Head of caudate nucleus (tissue), 42 donors: ENCODE measurements around the gene ITSN1.
"Not testable (repeated sequence)": the region's sequence is repeated elsewhere in the genome, so short reads cannot be mapped to it uniquely, and the experiment has no call there.

ENCODE experiments used
- DNase-seq, 42 donors: peaks; one replicate each; pipeline versions ENCODE4 v3.0.0 to v3.0.0-alpha.2; 2020 to 2021; ENCODE audit warnings: mixed read lengths in 7 of 42
- intact Hi-C: fragments of 100-400 bp; cut with DNase I; formaldehyde crosslinking; loops from one replicate; pipeline ENCODE4 v1.15.0; 2022

Gene ITSN1

GRCh38 chr21:33861125-33861524 is 218.8 kb downstream of the ITSN1 start:
- intact Hi-C loops = no loop called here
- DNase-seq = no peak

DNA sequence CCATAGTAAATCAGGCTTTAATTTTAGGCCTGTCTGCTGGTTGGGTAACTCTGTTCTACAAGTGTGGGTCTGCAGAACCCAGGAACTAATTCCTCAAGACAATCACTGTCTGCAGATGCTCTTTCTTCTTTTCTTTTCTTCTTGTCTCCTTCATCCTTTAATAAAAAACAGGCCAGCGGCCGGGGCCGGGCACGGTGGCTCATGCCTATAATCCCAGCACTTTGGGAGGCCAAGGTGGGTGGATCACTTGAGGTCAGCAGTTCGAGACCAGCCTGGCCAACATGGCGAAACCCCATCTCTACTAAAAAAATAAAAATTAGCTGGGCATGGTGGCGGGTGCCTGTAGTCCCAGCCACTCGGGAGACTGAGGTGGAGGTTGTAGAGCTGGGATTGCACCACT is 220.9 kb downstream of the ITSN1 start:
- DNase-seq, intact Hi-C loops: not testable (repeated sequence)

GRCh38 chr21:33864150-33864549 is 221.8 kb downstream of the ITSN1 start:
- no peak for DNase-seq
- intact Hi-C loops = no loop called here

DNA sequence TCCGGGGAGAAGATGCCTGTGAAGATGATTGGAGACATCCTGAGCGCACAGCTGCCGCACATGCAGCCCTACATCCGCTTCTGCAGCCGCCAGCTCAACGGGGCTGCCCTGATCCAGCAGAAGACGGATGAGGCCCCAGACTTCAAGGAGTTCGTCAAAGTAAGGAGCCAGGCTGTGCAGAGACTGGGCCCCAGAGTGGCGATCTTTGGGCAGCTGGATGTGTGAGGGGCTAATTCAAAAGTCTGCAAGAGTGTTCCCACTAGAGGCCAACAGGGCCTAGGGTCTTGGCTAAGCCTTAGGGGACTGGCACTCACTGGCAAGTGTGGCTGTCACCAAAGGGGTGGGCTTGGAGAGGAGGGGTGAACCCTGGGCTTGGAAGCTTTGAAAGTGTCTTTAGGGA is 222.9 kb downstream of the ITSN1 start:
- DNase-seq = no peak
- intact Hi-C loops = no loop called here

DNA sequence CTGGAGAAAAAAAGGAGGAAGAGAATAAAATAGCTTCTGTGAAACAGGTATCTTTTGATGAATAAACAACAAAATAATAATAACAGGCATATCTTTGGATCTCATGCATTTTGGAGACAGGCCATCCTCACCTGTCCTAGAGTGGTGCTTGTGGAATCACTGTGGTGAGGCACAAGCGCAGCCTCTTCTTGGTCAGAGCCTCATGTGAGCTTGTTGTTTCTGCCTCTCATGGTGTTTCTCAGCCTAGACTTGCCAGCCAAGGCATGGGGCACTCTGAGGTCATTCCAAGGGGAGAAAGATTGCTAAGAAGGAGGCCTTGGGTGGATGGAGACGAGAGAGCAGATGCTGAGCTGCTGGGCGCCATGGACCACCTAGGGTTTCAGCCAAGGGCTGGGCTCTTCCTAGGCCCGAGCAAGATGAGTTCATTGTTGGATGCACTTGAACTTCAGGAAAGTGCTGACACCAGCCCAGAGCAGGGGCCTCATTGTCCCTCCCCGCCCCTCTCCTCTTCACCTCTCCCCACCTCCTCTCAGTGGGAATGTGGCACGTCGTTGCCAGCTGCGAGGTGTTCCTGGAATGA is 223.8 kb downstream of the ITSN1 start:
- no peak for DNase-seq
- intact Hi-C loops = no loop called here

DNA sequence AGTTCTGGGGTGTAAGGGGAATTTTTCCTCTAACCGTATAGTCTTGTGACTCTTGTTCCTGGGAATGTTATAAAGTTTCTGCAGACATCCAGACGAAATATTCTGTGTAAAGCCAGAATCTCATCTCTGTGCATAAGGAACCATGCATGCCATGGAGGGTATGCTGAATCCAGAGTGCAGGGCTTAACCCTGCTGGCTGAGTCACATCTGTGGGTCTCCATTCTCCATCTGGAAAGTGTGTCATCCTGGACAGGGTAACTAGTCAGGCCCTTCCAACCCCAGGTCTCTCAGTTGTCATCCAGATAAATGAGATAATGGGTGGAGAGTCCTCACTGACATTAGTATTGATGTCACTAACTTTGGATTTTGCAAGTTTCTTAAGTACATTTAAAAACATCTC is 224.5 kb downstream of the ITSN1 start:
- no peak for DNase-seq
- intact Hi-C loops = no loop called here

GRCh38 chr21:33867868-33868267 is 225.6 kb downstream of the ITSN1 start:
- DNase-seq, intact Hi-C loops: not testable (repeated sequence)

GRCh38 chr21:33869873-33870272 is 227.6 kb downstream of the ITSN1 start:
- no peak for DNase-seq
- intact Hi-C loops = no loop called here

GRCh38 chr21:33870768-33871167 is 228.5 kb downstream of the ITSN1 start:
- intact Hi-C loops = no loop called here
- DNase-seq = no peak

GRCh38 chr21:33871171-33871570 is 228.9 kb downstream of the ITSN1 start:
- intact Hi-C loops = no loop called here
- no peak for DNase-seq

- intact Hi-C loops = no loop called here
- no peak for DNase-seq
Measured at GRCh38 chr21:33872881-33873515, 230.7 kb downstream of the ITSN1 start.

DNA sequence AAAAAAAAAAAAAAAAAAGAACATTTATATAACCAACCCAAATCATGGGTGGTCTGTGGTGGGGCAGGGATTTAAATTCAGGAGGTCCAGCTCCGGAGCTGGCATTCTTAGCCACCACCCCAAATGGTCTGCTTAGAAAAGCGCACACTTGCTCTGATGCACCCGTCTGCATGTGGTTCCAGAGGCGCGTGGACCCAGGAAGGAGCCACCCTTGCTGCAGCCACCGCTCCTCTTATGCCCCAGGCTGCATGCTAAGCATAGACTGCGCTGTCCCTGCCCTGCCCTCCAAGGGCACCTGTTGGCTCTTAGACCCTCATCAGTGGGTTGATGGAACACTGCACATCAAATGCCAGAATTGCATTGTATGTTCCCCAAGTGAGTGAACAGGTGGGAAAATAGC is 231.9 kb downstream of the ITSN1 start:
- no peak for DNase-seq

GRCh38 chr21:33875026-33875695 is 232.9 kb downstream of the ITSN1 start:
- intact Hi-C loops = no loop called here
- no peak for DNase-seq

More for the DNA sequence above, 231.9 kb downstream of the ITSN1 start:
- intact Hi-C loops = no loop called here

GRCh38 chr21:33878824-33879223 is 236.5 kb downstream of the ITSN1 start:
- intact Hi-C loops = no loop called here
- DNase-seq = no peak

DNA sequence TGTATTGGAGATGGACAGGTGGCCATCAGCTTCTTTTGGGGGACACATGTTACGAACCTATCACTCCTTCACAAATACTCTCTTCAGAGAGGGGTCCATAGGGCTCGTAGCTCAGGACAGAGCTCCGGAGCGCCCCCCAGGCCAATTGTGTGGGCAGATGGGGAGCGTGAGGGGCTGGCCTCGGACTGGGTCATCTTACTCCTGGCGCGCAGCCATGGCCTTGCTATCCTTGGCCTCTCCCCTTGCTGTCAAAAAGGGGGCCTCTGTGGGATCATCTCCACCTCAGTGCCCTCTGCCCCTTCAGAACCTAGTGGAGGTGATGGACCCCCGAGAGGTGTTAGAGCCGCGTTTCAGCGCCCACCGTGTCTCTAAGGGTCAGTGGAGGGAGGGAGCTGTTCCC is 238.3 kb downstream of the ITSN1 start:
- no peak for DNase-seq
- intact Hi-C loops = no loop called here

DNA sequence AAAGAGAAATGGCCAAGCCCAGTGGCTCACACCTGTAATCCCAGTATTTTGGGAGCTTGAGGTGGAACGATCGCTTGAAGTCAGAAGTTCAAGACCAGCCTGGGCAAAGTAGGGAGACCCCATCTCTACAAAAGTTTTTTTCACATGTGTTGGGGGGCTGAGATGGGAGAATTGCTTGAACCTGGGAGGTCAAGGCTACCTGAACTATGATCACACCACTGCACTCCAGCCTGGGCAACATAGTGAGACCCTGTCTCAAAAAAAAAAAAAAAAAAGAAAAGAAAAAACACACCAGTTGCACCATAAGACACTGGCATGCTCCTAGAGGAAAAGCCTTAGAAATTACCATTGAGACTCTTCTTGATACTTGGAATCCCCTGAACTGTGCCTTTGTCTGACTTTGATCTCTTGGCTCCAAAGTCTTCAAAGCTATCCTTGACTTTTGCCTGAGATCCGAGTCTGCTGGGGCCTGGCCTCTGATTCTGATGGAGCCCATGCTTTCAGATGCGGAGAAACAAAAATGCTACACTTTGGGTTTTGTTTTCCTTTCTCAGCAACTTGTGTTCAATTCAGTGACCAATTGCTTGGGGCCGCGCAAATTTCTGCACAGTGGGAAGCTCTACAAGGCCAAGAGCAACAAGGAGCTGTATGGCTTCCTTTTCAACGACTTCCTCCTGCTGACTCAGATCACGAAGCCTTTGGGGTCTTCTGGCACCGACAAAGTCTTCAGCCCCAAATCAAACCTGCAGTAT is 239.6 kb downstream of the ITSN1 start:
- no peak for DNase-seq
- intact Hi-C loops = no loop called here

GRCh38 chr21:33883118-33883517 is 240.8 kb downstream of the ITSN1 start:
- intact Hi-C loops = no loop called here
- no peak for DNase-seq

DNA sequence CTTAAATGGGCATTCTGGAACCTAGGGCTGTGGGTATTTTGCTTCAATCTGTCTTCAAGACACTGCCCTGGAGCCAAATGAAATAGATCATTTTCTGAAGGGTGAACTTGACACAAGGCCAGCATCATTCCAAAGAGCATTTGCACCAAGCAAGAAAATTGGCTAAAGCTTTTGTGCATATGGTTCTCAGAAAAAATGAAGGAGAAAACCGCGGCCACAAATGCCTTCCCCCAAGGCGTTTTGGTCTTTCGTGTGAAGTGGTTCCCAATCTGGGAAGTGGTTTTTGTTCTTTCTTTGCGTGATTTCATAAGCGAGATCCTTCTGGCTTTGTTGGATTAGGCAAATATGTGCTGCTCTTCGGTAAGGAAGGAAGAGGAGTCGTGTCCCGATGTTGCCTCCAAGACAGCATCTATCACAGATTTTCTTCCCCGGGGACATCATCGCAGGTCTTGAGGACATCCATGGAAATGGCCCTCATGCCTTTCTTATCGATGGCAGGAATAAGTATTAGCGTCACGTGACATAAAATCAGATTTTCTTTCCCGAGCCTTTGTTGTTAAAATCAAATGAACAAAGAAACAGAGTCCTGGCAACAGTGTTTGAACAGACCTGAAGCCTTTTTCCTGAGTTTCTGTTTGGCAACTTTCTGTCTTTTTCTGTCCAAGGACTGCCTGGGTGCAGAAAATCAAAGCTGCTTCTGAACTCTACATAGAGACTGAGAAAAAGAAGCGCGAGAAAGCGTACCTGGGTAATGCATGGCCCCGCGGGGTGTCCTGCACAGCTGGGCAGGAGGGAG is 242.3 kb downstream of the ITSN1 start:
- no peak for DNase-seq
- intact Hi-C loops = no loop called here

DNA sequence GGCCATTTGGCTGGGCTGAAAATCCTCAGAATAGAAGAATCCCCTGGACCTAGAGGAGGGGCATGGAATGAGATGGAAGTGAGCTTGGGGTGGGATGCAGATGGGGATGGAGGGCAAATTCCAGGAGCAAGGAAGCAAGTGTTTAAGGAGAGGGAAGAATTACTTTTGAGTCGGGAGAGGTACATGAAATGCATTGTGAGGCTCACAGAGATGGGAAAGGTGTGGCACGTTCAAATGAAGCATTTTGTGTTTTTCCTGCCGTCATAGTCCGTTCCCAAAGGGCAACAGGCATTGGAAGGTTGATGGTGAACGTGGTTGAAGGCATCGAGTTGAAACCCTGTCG is 242.8 kb downstream of the ITSN1 start:
- intact Hi-C loops = no loop called here
- no peak for DNase-seq

DNA sequence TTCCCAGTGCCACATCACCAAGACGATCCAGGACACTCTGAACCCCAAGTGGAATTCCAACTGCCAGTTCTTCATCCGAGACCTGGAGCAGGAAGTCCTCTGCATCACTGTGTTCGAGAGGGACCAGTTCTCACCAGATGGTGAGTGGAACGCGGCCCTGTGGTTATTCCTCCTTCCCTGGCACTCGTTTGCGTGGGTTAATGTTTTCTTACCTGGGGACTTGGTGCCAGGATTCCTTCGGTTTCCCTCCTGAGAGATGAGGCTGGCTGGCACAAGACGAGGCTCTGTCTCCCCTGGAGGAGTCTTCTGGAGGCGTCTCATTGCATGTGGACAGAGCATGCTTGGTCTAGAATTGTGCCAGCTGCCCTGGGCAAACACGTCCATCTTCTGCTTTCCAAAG is 244.0 kb downstream of the ITSN1 start:
- no peak for DNase-seq
- intact Hi-C loops = no loop called here
